CD14-positive monocyte (primary cell): ENCODE measurements around the gene OR10A4. TPM values are rescaled to one million over a fixed set of nuclear protein-coding genes. Genes with fewer than 3 reads are reported as not detected.
A peak's percentile ranks its signal among the peaks of the same experiment; 100 is the strongest.

Experiments
- DNase-seq, 3 donors: peaks; one replicate each; pipeline ENCODE4 v3.0.0-alpha.2; 2011 to 2022
- H2AFZ ChIP-seq: 2 replicates; pipeline ENCODE4 v1.6.0; 2012; ENCODE audit warnings: mild to moderate bottlenecking, low read depth, low read length, inconsistent platforms; ENCODE audit not compliant: insufficient read depth, poor library complexity, severe bottlenecking
- H3K27ac ChIP-seq, 2 donors: 1 replicate in 1 of 2; 2 replicates in 1 of 2; pipeline ENCODE4 v1.5.1; 2012 to 2013; ENCODE audit warnings: low read length in 2 of 2, control low read depth in 1 of 2, inconsistent platforms in 1 of 2, low read depth in 1 of 2, mild to moderate bottlenecking in 1 of 2
- H3K27me3 ChIP-seq, 2 donors: one replicate each; pipeline versions ENCODE4 v1.6.0 to v1.6.1; 2011 to 2013; ENCODE audit warnings: low read length in 2 of 2; ENCODE audit not compliant: control insufficient read depth in 2 of 2, insufficient read depth in 2 of 2
- H3K36me3 ChIP-seq, 2 donors: replicated peaks in 1 of 2; 1 replicate in 1 of 2; 2 replicates in 1 of 2; pipeline versions ENCODE4 v1.5.1 to v1.6.1; 2012 to 2013; ENCODE audit warnings: low read length in 2 of 2, control low read depth in 1 of 2, inconsistent platforms in 1 of 2, mild to moderate bottlenecking in 1 of 2; ENCODE audit not compliant: insufficient read depth in 2 of 2, control insufficient read depth in 1 of 2
- H3K4me1 ChIP-seq, 2 donors: 1 replicate in 1 of 2; 2 replicates in 1 of 2; pipeline versions ENCODE4 v1.5.1 to v1.6.1; 2012 to 2013; ENCODE audit warnings: low read length in 2 of 2, control low read depth in 1 of 2, inconsistent platforms in 1 of 2, mild to moderate bottlenecking in 1 of 2, moderate library complexity in 1 of 2; ENCODE audit not compliant: insufficient read depth in 2 of 2, control insufficient read depth in 1 of 2
- H3K4me2 ChIP-seq: replicated peaks from 2 replicates; pipeline ENCODE3; 2012; ENCODE audit warnings: low read length, moderate library complexity, mild to moderate bottlenecking; ENCODE audit not compliant: poor library complexity, severe bottlenecking; ENCODE audit errors: extremely low read depth
- H3K4me3 ChIP-seq, 3 experiments: fragments of 200-600 bp in 1 of 3; sonication (generic) in 1 of 3; replicated peaks in 1 of 3; 1 replicate in 2 of 3; 2 replicates in 1 of 3; pipeline ENCODE4 v1.5.1; 2011 to 2013; ENCODE audit warnings: low read length in 3 of 3, mild to moderate bottlenecking in 3 of 3, control low read depth in 2 of 3, low read depth in 2 of 3, inconsistent platforms in 1 of 3, moderate library complexity in 1 of 3
- H3K79me2 ChIP-seq: 2 replicates; pipeline ENCODE4 v1.6.0; 2012; ENCODE audit warnings: mild to moderate bottlenecking, control low read depth, inconsistent platforms, low read length, moderate library complexity; ENCODE audit not compliant: insufficient read depth
- H3K9ac ChIP-seq: 2 replicates; pipeline ENCODE4 v1.6.0; 2017; ENCODE audit warnings: low read length, mild to moderate bottlenecking; ENCODE audit not compliant: insufficient read depth, poor library complexity, severe bottlenecking
- H3K9me3 ChIP-seq, 2 donors: replicated peaks in 1 of 2; 1 replicate in 1 of 2; 2 replicates in 1 of 2; pipeline versions ENCODE4 v1.5.1 to v1.6.1; 2012 to 2013; ENCODE audit warnings: low read length in 2 of 2, control low read depth in 1 of 2; ENCODE audit not compliant: control insufficient read depth in 1 of 2, insufficient read depth in 1 of 2
- H4K20me1 ChIP-seq: 2 replicates; pipeline ENCODE4 v1.6.0; 2012; ENCODE audit warnings: mild to moderate bottlenecking, low read length, control low read depth, moderate library complexity; ENCODE audit not compliant: insufficient read depth
- H3K27ac Mint-ChIP-seq, 7 donors: one replicate each; pipeline ENCODE4 v1.8.0; 2020; ENCODE audit warnings: mild to moderate bottlenecking in 7 of 7, mixed read lengths in 7 of 7, moderate library complexity in 6 of 7, inconsistent platforms in 2 of 7
- H3K27me3 Mint-ChIP-seq, 3 donors: one replicate each; pipeline ENCODE4 v1.8.0; 2021 to 2022; ENCODE audit warnings: low read depth in 3 of 3, mild to moderate bottlenecking in 3 of 3, mixed read lengths in 3 of 3, moderate library complexity in 3 of 3, inconsistent platforms in 1 of 3
- H3K36me3 Mint-ChIP-seq, 2 donors: one replicate each; pipeline ENCODE4 v1.8.0; 2020; ENCODE audit warnings: mixed read lengths in 2 of 2, inconsistent platforms in 1 of 2, mild to moderate bottlenecking in 1 of 2
- H3K4me1 Mint-ChIP-seq: one replicate; pipeline ENCODE4 v1.8.0; 2020; ENCODE audit warnings: mild to moderate bottlenecking, mixed read lengths
- H3K4me3 Mint-ChIP-seq, 2 donors: one replicate each; pipeline ENCODE4 v1.8.0; 2020; ENCODE audit warnings: mild to moderate bottlenecking in 2 of 2, mixed read lengths in 2 of 2, moderate library complexity in 1 of 2
- H3K9me3 Mint-ChIP-seq, 7 donors: one replicate each; pipeline ENCODE4 v1.8.0; 2020 to 2022; ENCODE audit warnings: mixed read lengths in 7 of 7, mild to moderate bottlenecking in 6 of 7, moderate library complexity in 6 of 7, inconsistent platforms in 2 of 7
- WGBS: methylation state at CpG from one replicate; pipeline ENCODE4 v1.1.5; 2013; ENCODE audit warnings: missing lambda C conversion rate; ENCODE audit not compliant: insufficient coverage; 5-methylcytosine and 5-hydroxymethylcytosine counted together
- intact Hi-C, 2 donors: fragments of 100-400 bp; cut with micrococcal nuclease; formaldehyde crosslinking; loops; one replicate each; pipeline versions ENCODE4 v1.15.0 to v1.15.1; 2023
- polyA plus RNA-seq, 3 donors: library from polyadenylated mRNA; depleted of rRNA in 1 of 3; unstranded in 2 of 3; stranded (reverse) in 1 of 3; fragments of 300-500 nt in 2 of 3; fragments of >200 nt in 1 of 3; fragmentation: Illumina TruSeq in 2 of 3; gene quantifications; 1 replicate in 2 of 3; 2 replicates in 1 of 3; pipeline ENCODE4 v1.2.3, GENCODE V29; 2012 to 2021
- TF ChIP-seq, protein P1 (sequence below): fragments of 200-600 bp; IDR thresholded peaks from one replicate; pipeline ENCODE4 v1.8.0; 2022; ENCODE audit warnings: antibody characterized with exemption, mild to moderate bottlenecking

Gene OR10A4
- polyA plus RNA-seq, 3 donors = not detected

GRCh38 chr11:6926208-6927029 lies 50.0 kb downstream of the OR10A4 start, which contains the start of gene ZNF215:
ZNF215 (plus strand) TSS chr11:6926426; CDS start chr11:6932273, 5,847 bp downstream.
- peak within 1 kb of the TSS; percentile 92 for H2AFZ ChIP-seq
- peak within 1 kb of the TSS; percentile 68 for H3K9ac ChIP-seq
- peak within 1 kb of the TSS; percentile 50 to 85 (median 80) for H3K4me3 ChIP-seq

GRCh38 chr11:6927030-6927617 lies 50.7 kb downstream of the OR10A4 start:
- H3K9ac ChIP-seq = peak overlapping the region; percentile 68
- H3K36me3 Mint-ChIP-seq = no peaks in the 10 kb centered on the region
- no peaks in the 10 kb centered on the region for H3K9me3 ChIP-seq
- peak overlapping the region; percentile 50 to 85 (median 80) for H3K4me3 ChIP-seq
- no peaks in the 10 kb centered on the region for H3K36me3 ChIP-seq
- peaks cover 0 to 8% (median 0%) of the 10 kb centered on the region in 7 donors for H3K9me3 Mint-ChIP-seq
- intact Hi-C loops = no loop called here
- H3K79me2 ChIP-seq = no peaks in the 10 kb centered on the region
- peak overlapping the region; percentile 94 for H3K4me2 ChIP-seq
- peak overlapping the region; percentile 92 for H2AFZ ChIP-seq
- H3K4me1 Mint-ChIP-seq = peaks cover 22% of the 10 kb centered on the region
- peak overlapping the region; percentile 86 to 96 for H3K4me3 Mint-ChIP-seq
- H3K4me1 ChIP-seq = peaks cover 11 to 17% of the 10 kb centered on the region in 2 donors
- WGBS = 19% methylated on average over 7 of the region's 11 CpGs
- peaks cover 14 to 28% (median 19%) of the 10 kb centered on the region in 3 donors for H3K27me3 Mint-ChIP-seq
- no peak overlapping the region for H3K27ac Mint-ChIP-seq
- DNase-seq = no peak
- peaks cover 0 to 21% of the 10 kb centered on the region in 2 donors for H3K27me3 ChIP-seq
- H4K20me1 ChIP-seq = no peaks in the 10 kb centered on the region
- H3K27ac ChIP-seq = no peak overlapping the region
- TF ChIP-seq, protein P1, sequence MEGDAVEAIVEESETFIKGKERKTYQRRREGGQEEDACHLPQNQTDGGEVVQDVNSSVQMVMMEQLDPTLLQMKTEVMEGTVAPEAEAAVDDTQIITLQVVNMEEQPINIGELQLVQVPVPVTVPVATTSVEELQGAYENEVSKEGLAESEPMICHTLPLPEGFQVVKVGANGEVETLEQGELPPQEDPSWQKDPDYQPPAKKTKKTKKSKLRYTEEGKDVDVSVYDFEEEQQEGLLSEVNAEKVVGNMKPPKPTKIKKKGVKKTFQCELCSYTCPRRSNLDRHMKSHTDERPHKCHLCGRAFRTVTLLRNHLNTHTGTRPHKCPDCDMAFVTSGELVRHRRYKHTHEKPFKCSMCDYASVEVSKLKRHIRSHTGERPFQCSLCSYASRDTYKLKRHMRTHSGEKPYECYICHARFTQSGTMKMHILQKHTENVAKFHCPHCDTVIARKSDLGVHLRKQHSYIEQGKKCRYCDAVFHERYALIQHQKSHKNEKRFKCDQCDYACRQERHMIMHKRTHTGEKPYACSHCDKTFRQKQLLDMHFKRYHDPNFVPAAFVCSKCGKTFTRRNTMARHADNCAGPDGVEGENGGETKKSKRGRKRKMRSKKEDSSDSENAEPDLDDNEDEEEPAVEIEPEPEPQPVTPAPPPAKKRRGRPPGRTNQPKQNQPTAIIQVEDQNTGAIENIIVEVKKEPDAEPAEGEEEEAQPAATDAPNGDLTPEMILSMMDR = no peak

More at GRCh38 chr11:6926208-6927029, 50.0 kb downstream of the OR10A4 start, which contains the start of gene ZNF215:
- Mint-ChIP-seq H3K27ac (peak within 1 kb of the TSS in 1 of 7 donors; percentile 59), H3K4me1 (peaks cover 22% of the 10 kb centered on the region), H3K27me3 (peaks cover 14 to 28% (median 19%) of the 10 kb centered on the region in 3 donors), H3K36me3 (no peaks in the 10 kb centered on the region), H3K9me3 (peaks cover 0 to 8% (median 0%) of the 10 kb centered on the region in 7 donors), H3K4me3 (peak within 1 kb of the TSS; percentile 86 to 96)
- peaks cover 11 to 17% of the 10 kb centered on the region in 2 donors for H3K4me1 ChIP-seq
- no peaks in the 10 kb centered on the region for H3K79me2 ChIP-seq
- peaks cover 0 to 21% of the 10 kb centered on the region in 2 donors for H3K27me3 ChIP-seq
- no peaks in the 10 kb centered on the region for H3K36me3 ChIP-seq
- intact Hi-C loops = no loop called here
- H4K20me1 ChIP-seq = no peaks in the 10 kb centered on the region
- no peak within 1 kb of the TSS for H3K27ac ChIP-seq
- peak within 1 kb of the TSS; percentile 94 for H3K4me2 ChIP-seq
- H3K9me3 ChIP-seq = no peaks in the 10 kb centered on the region
- TF ChIP-seq, protein P1 = no peak
- 0% methylated on average over 54 of the region's 61 CpGs for WGBS
- peak; percentile 3 to 43 (median 38) for DNase-seq
